Vagina (tissue), 2 donors: ENCODE measurements around the gene PODXL2.

Experiments used
- POLR2A ChIP-seq, 2 donors: fragments of 450-650 bp; IDR thresholded peaks; one replicate each; pipeline ENCODE4 v1.6.1; 2017; ENCODE audit warnings: antibody characterized with exemption in 2 of 2, mild to moderate bottlenecking in 2 of 2, moderate library complexity in 2 of 2
- POLR2AphosphoS5 ChIP-seq, 2 donors: sonication (generic); formaldehyde crosslinking; IDR thresholded peaks; one replicate each; pipeline ENCODE4 v1.9.0; 2017; ENCODE audit warnings: antibody characterized with exemption in 2 of 2, mild to moderate bottlenecking in 2 of 2, low read depth in 1 of 2; ENCODE audit not compliant: insufficient read depth in 1 of 2
- TF ChIP-seq, protein P1 (sequence below), 3 experiments: fragments of 450-650 bp in 2 of 3; fragments of 200-600 bp in 1 of 3; sonication (generic) in 1 of 3; IDR thresholded peaks; one replicate each; pipeline ENCODE4 v1.5.1; 2017 to 2019; ENCODE audit warnings: antibody characterized with exemption in 3 of 3, mild to moderate bottlenecking in 2 of 3, moderate library complexity in 2 of 3

DNA sequence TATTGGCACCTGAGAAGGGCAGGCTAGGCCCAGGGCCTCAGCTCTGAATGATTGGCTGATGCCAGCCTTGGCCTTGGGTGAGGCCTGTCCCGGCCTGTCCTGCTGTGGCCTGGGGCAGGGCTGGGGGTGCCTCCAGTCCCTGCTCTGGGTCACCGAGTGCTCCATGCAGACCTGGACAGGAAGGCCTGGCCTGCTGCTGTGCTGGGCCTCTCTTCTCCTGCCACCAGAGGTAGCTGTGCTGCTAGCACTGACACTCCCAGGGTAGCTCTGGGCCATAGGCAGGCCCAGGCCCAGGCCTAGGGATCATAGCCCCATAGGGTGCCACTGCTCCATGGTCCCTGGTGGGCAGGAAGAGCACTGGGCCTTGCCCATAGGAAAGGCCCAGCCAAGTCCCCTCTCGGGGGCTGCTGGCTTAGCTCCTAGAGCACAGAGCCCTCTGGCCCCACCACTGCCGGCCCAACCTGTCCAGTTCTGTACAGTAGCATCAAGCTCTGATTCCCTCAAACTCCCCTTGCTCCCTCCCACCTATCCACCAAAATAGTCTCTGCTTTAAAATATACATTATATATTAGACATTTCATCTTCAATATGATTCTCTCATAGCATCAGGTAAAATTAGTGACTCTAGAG, 62.0 kb downstream of the PODXL2 start:
- TF ChIP-seq, protein P1, sequence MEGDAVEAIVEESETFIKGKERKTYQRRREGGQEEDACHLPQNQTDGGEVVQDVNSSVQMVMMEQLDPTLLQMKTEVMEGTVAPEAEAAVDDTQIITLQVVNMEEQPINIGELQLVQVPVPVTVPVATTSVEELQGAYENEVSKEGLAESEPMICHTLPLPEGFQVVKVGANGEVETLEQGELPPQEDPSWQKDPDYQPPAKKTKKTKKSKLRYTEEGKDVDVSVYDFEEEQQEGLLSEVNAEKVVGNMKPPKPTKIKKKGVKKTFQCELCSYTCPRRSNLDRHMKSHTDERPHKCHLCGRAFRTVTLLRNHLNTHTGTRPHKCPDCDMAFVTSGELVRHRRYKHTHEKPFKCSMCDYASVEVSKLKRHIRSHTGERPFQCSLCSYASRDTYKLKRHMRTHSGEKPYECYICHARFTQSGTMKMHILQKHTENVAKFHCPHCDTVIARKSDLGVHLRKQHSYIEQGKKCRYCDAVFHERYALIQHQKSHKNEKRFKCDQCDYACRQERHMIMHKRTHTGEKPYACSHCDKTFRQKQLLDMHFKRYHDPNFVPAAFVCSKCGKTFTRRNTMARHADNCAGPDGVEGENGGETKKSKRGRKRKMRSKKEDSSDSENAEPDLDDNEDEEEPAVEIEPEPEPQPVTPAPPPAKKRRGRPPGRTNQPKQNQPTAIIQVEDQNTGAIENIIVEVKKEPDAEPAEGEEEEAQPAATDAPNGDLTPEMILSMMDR (IDR thresholded peaks at IDR 0.05) = peak in 1 of 3 experiments; percentile 28
- TF ChIP-seq POLR2A (IDR thresholded peaks at IDR 0.05) = no peak
- no peak for TF ChIP-seq POLR2AphosphoS5 (IDR thresholded peaks at IDR 0.05; ENCODE audit: insufficient read depth in 1 of 2, low read depth in 1 of 2)
